ENCODE results near the gene GCK.

The GCK gene
- total RNA-seq: 0.47 to 0.62 reads per million in 2 donors

DNA sequence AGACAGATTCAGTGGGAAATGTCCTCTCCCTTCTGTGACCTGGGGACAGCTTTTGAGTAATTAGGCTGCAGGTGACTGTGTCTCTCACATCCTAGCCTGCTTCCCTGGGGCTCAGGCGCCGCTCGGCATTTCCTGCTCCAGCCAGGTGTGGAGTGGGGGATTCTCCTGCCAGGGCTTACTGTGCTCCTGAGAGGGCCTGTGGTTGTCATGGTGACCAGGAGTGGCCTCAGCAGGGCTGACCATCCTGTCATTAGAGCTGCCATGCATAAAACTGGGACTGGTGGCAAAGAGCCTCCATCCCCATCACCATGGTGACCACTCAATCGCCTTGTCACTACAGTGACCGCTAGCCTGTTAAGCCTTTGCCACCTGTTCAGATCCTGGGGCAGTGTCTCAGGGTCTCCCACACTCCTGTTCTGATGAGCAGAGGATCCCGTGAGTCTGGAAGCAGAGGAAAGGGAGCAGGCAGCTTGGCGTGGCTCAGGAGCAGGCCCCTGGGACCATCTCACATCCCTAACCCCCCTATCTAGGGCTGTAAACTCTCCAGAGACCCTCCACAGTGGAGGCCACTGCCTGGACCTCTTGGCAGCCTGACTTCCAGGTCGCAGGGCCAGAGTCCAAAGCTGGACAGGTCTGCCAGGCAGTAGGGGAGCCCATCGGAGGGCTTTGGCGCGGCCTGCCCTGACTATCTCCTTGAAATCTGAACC is at the start of gene GCK:
Gene GCK (minus strand): TSS at position 154 of the 707 bp plus-strand sequence. CDS start 486 bp downstream, outside the sequence.
- DNase-seq: no peak

- DNase-seq: no peak
These were observed 49.0 kb upstream of the GCK start for GRCh38 chr7:44238116-44238695.

GRCh38 chr7:44237696-44238095 is 48.5 kb upstream of the GCK start:
- DNase-seq: no peak

GRCh38 chr7:44236333-44236728 is 47.1 kb upstream of the GCK start:
- no peak for DNase-seq

- no peak for DNase-seq
These were observed 46.5 kb upstream of the GCK start for GRCh38 chr7:44235582-44236332.

GRCh38 chr7:44235066-44235465 is 45.8 kb upstream of the GCK start:
- DNase-seq: no peak

- DNase-seq: no peak
These were observed 43.9 kb upstream of the GCK start for GRCh38 chr7:44232901-44233715.

GRCh38 chr7:44232396-44232795 is 43.2 kb upstream of the GCK start:
- no peak for DNase-seq

GRCh38 chr7:44231088-44231487 is 41.8 kb upstream of the GCK start:
- no peak for DNase-seq

DNA sequence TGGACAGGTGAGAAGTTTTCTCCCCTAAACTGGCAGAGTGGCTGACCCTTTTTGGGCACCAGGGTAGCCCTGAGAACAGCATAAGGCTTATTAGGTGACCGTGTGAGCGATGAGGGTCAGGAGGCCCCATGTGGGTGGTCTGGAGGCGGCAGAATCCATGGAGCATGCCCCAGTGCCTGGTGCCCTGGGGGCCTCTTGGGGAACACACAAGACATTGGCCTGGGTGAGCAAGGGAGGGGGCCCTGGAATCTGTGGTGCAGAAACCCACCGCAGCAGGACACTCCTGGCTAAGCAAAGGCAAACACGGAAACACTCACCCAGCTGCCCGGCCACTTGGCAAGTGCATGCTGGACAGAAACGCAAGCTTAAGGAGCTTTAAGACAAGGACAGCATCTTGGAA is 41.0 kb upstream of the GCK start:
- no peak for DNase-seq

- DNase-seq: no peak
These were observed 40.4 kb upstream of the GCK start for GRCh38 chr7:44229546-44230105.

- no peak for DNase-seq
These were observed 39.5 kb upstream of the GCK start for GRCh38 chr7:44228571-44229350.

DNA sequence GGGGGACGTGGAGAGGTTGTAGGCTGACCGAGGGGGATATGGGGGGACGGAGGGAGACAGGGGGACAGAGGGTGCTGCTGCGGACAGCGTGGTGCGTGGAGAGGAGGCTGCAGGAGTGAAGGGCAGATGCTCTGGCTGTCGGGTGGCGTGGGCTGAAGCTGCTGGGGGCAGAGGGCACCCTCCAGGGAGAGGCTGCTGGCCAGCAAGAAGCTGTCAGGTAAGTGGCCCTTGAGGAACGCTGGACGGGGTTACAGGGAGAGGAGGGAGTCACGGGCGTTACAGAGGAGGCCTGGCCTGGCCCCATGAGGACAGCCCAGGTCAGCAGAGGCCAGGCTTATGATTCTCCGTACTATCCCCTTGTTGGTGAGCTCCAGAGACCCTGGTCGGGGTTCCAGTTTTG is 38.7 kb upstream of the GCK start:
- no peak for DNase-seq

GRCh38 chr7:44226396-44226753 is 37.1 kb upstream of the GCK start:
- DNase-seq: no peak

GRCh38 chr7:44225566-44226395 is 36.5 kb upstream of the GCK start:
- peak in 1 of 5 experiments; percentile 2 for DNase-seq

DNA sequence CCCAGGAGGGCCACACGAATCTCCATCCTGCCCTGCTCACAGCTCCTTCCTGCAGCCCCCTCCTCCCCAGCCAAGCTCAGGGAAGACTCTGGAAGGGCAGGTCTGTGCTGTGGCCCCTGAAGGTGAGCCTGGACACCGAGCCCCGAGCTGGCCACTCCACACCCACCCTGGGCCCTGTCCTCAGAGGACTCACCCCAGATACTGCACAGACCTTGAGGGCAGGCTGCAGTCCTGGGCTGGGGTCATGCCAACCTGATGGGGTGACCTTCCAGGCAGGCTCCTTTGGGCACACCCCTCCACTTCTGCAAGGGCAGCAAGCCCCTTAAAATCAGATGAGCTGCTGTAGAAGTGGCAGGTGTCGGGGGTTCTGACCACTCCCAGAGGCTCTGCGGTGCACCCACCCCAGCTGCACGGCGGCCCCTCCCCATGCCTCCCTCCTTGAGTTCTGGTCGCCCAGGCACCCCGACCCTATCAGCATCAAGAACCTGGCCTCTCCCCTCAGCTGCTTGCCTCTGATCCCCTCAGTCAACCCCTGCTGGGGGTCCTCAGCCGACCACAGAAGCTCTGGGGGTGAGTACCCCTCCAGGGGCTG is 35.8 kb upstream of the GCK start:
- no peak for DNase-seq

DNA sequence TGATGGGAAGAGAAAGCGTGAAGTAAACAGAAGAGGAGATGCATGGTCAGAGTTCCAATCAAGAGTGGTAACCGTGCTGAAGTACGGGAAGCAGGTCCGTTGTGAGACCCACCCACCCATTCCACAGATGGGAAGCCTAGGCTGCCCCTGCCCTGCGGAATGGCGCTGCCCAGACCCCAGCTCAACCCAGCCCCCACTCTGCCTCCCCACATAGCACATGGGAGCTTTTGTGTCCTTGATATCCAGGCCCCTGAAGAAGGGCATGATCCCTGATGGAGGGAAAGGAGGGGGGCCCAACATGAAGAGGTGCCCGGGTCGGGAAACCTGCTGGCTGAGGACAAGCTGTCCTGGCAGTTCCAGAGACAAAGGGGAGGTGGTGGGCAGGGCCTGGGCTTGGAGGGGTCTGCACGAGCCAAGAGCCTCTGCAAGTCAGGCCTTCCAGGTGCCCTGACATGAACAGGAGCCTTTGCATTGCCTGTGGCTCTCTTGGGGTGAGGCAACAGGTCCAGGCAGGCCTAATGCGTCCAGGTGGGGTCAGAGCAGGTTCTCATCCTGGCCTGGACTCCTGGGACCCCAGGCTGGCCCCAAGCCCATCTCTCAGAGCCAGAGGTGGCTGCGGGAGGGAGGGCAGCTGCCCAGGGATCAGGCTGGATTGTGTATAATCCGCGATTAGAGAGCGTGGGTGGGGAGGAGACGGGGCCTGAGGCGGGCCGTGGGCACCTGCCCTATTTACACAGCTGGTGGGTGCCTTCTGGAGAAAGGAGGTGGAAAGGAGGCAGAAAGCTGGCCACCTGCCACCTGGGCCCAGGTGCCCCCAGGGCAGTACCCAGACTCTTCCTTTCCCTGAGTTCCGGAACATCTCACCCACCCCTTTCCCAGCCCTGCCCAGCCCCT is 35.1 kb upstream of the GCK start:
- DNase-seq: no peak

GRCh38 chr7:44223362-44224079 is 34.3 kb upstream of the GCK start:
- no peak for DNase-seq

GRCh38 chr7:44222776-44223261 is 33.6 kb upstream of the GCK start:
- DNase-seq: no peak

Data from T-helper 2 cell (primary cell).